ENCODE results near the gene OR2A1.
"Not testable (repeated sequence)": the region's sequence is repeated elsewhere in the genome, so short reads cannot be mapped to it uniquely, and the experiment has no call there.

Gene OR2A1

GRCh38 chr7:144323359-144323758 lies 11.1 kb downstream of the OR2A1 start:
- not testable (repeated sequence) for DNase-seq (ENCODE audit: low spot score)

- not testable (repeated sequence) for DNase-seq (ENCODE audit: low spot score)
These were observed 13.6 kb downstream of the OR2A1 start for GRCh38 chr7:144325868-144326267.

GRCh38 chr7:144330044-144330443 lies 17.8 kb downstream of the OR2A1 start:
- DNase-seq (ENCODE audit: low spot score) = not testable (repeated sequence)

- not testable (repeated sequence) for DNase-seq (ENCODE audit: low spot score)
These were observed 19.2 kb downstream of the OR2A1 start for GRCh38 chr7:144331221-144331995.

- not testable (repeated sequence) for DNase-seq (ENCODE audit: low spot score)
These were observed 19.7 kb downstream of the OR2A1 start for GRCh38 chr7:144331996-144332288.

GRCh38 chr7:144348625-144349024 lies 36.4 kb downstream of the OR2A1 start:
- DNase-seq (ENCODE audit: low spot score) = not testable (repeated sequence)

- not testable (repeated sequence) for DNase-seq (ENCODE audit: low spot score)
These were observed 39.4 kb downstream of the OR2A1 start for GRCh38 chr7:144351667-144352066.

GRCh38 chr7:144355176-144355822 lies 43.1 kb downstream of the OR2A1 start, which contains the start of gene ARHGEF5:
ARHGEF5 (plus strand) TSS chr7:144355402; CDS start chr7:144362670, 7,268 bp downstream.
- not testable (repeated sequence) for DNase-seq (ENCODE audit: low spot score)

GRCh38 chr7:144356185-144356584 lies 44.0 kb downstream of the OR2A1 start:
- DNase-seq (ENCODE audit: low spot score) = not testable (repeated sequence)

GRCh38 chr7:144356860-144357259 lies 44.6 kb downstream of the OR2A1 start:
- not testable (repeated sequence) for DNase-seq (ENCODE audit: low spot score)

GRCh38 chr7:144362061-144362460 lies 49.8 kb downstream of the OR2A1 start:
- not testable (repeated sequence) for DNase-seq (ENCODE audit: low spot score)

GRCh38 chr7:144365523-144365922 lies 53.3 kb downstream of the OR2A1 start:
- not testable (repeated sequence) for DNase-seq (ENCODE audit: low spot score)

GRCh38 chr7:144367250-144367649 lies 55.0 kb downstream of the OR2A1 start:
- not testable (repeated sequence) for DNase-seq (ENCODE audit: low spot score)

- not testable (repeated sequence) for DNase-seq (ENCODE audit: low spot score)
These were observed 57.0 kb downstream of the OR2A1 start for GRCh38 chr7:144369221-144369620.

Data from AG08396 (cell line).